Spleen (tissue), 13 donors: ENCODE data around the gene SRSF4. TPM values are rescaled to one million over a fixed set of nuclear protein-coding genes. Genes with fewer than 3 reads are reported as not detected.

ENCODE experiments used
- DNase-seq: peaks from one replicate; pipeline ENCODE4 v3.0.0-alpha.2; 2020
- H3K27ac ChIP-seq, 8 donors: fragments of 200-600 bp; sonication (generic) in 7 of 8; 1 replicate in 4 of 8; 2 replicates in 4 of 8; pipeline versions ENCODE4 v1.5.0 to v1.8.0; 2016 to 2021; ENCODE audit warnings: inconsistent platforms in 4 of 8, mild to moderate bottlenecking in 4 of 8, moderate library complexity in 1 of 8
- H3K27me3 ChIP-seq, 7 donors: fragments of 200-600 bp; sonication (generic) in 6 of 7; replicated peaks in 1 of 7; 1 replicate in 4 of 7; 2 replicates in 3 of 7; pipeline versions ENCODE4 v1.5.0 to v1.8.0; 2016 to 2021; ENCODE audit warnings: inconsistent platforms in 3 of 7, mild to moderate bottlenecking in 1 of 7
- H3K36me3 ChIP-seq, 6 donors: fragments of 200-600 bp; sonication (generic) in 5 of 6; 1 replicate in 4 of 6; 2 replicates in 2 of 6; pipeline versions ENCODE4 v1.5.0 to v1.8.0; 2016 to 2021; ENCODE audit warnings: inconsistent platforms in 2 of 6
- H3K4me1 ChIP-seq, 6 donors: fragments of 200-600 bp; sonication (generic) in 5 of 6; 1 replicate in 3 of 6; 2 replicates in 3 of 6; pipeline versions ENCODE4 v1.5.0 to v1.8.0; 2016 to 2021; ENCODE audit warnings: inconsistent platforms in 3 of 6
- H3K4me3 ChIP-seq, 8 donors: fragments of 200-600 bp; sonication (generic) in 7 of 8; 1 replicate in 4 of 8; 2 replicates in 4 of 8; pipeline versions ENCODE4 v1.5.0 to v1.8.0; 2016 to 2021; ENCODE audit warnings: inconsistent platforms in 4 of 8, mild to moderate bottlenecking in 4 of 8, moderate library complexity in 2 of 8
- H3K9me3 ChIP-seq, 8 donors: fragments of 200-600 bp; sonication (generic) in 7 of 8; 1 replicate in 4 of 8; 2 replicates in 4 of 8; pipeline versions ENCODE4 v1.5.0 to v1.8.0; 2016 to 2021; ENCODE audit warnings: inconsistent platforms in 4 of 8
- CTCF ChIP-seq, 11 experiments: fragments of 200-600 bp in 7 of 11; fragments of 450-650 bp in 4 of 11; sonication (generic) in 4 of 11; IDR thresholded peaks in 8 of 11; conservative IDR thresholded peaks in 3 of 11; 1 replicate in 7 of 11; 2 replicates in 4 of 11; pipeline versions ENCODE4 v1.4.0 to v1.8.0; 2016 to 2021; ENCODE audit warnings: antibody characterized with exemption in 11 of 11, inconsistent platforms in 4 of 11, mild to moderate bottlenecking in 1 of 11
- POLR2A ChIP-seq, 3 donors: fragments of 450-650 bp; IDR thresholded peaks; one replicate each; pipeline ENCODE4 v1.5.1; 2017; ENCODE audit warnings: antibody characterized with exemption in 3 of 3, mild to moderate bottlenecking in 1 of 3
- POLR2AphosphoS5 ChIP-seq, 3 donors: sonication (generic); formaldehyde crosslinking; IDR thresholded peaks; one replicate each; pipeline ENCODE4 v1.5.1; 2017; ENCODE audit warnings: antibody characterized with exemption in 3 of 3
- WGBS, 5 donors: extraction: QIAGEN DNeasy Blood & Tissue Kit in 3 of 5; methylation state at CpG; one replicate each; pipeline versions ENCODE4 v1.1.5 to v1.1.7; 2013 to 2018; 5-methylcytosine and 5-hydroxymethylcytosine counted together
- intact Hi-C: fragments of 100-400 bp; cut with DNase I; formaldehyde crosslinking; loops from one replicate; pipeline ENCODE4 v1.15.0; 2023; ENCODE audit warnings: low total_unique reads
- long read RNA-seq, 2 donors: transcript quantifications; one replicate each; lab custom pipeline, GENCODE V29; 2026
- polyA plus RNA-seq, 3 donors: library from polyadenylated mRNA; stranded (reverse); fragments of 200-250 nt; gene quantifications; one replicate each; pipeline ENCODE4 v1.2.1, GENCODE V29; 2013
- total RNA-seq, 7 donors: library from RNA; depleted of rRNA in 3 of 7; stranded (reverse); fragments of >200 nt in 3 of 7; fragmentation: NEBNext Ultra II Directional in 4 of 7; extraction: Animal tissue kit (Norgen Biotek cat#: 25700) in 4 of 7; gene quantifications; one replicate each; pipeline versions ENCODE4 v1.1.0 to v1.2.1, GENCODE V29; 2016 to 2021
- donor health status: healthy with polysubstance abuse.
- donor health status: DM: no; HTN: no; CAD: no; lungs with moderate emphysema.
- donor health status: DM: no; HTN: no; CAD: no.
- donor health status: Bipolar disorder and iron deficiency.
- donor health status: healthy.
- donor health status: DM: no; HTN: no; CAD: no.
- donor health status: DM: yes; HTN: yes; CAD: no.

Gene SRSF4
- total RNA-seq (10 to 100 TPM; 77.6 to 94.7 (median 87.6) TPM), polyA plus RNA-seq (10 to 100 TPM; 36.9 to 66.4 (median 62.4) TPM)
- long read RNA-seq, donor 1, transcript SRSF4-201 (6 exons, 2,387 nt), result major isoform, 22 of 26 reads
- long read RNA-seq, donor 1, partial matches to known transcripts, result 0 of 26 reads
- long read RNA-seq, donor 1, other reads (novel, unspliced or antisense), result 0 of 26 reads
- long read RNA-seq, donor 2, transcript SRSF4-201 (6 exons, 2,387 nt), result major isoform, 32 of 33 reads
- long read RNA-seq, donor 2, partial matches to known transcripts, result 0 of 33 reads
- long read RNA-seq, donor 2, other reads (novel, unspliced or antisense), result 0 of 33 reads

GRCh38 chr1:29181413-29182225 lies at the start of gene SRSF4:
Gene SRSF4, minus strand, starts transcription at chr1:29181900. Its CDS starts 148 bp downstream, at chr1:29181752.
- Histone ChIP-seq H3K4me1 (peaks cover 38 to 60% (median 52%) of the 10 kb centered on the region in 6 donors), H3K27ac (peak within 1 kb of the TSS; percentile 98 to 100 (median 99)), H3K9me3 (no peaks in the 10 kb centered on the region), H3K36me3 (peaks cover 0 to 22% (median 0%) of the 10 kb centered on the region in 6 donors), H3K4me3 (peak within 1 kb of the TSS; percentile 68 to 83 (median 78)), H3K27me3 (no peaks in the 10 kb centered on the region)
- TF ChIP-seq POLR2AphosphoS5 (IDR thresholded peaks at IDR 0.05), result peak; percentile 89 to 96 (median 93)
- peak; percentile 73 to 99 (median 91) for TF ChIP-seq CTCF (IDR thresholded peaks at IDR 0.05 in 8 of 11, conservative IDR thresholded peaks at IDR 0.05 in 3 of 11)
- TF ChIP-seq POLR2A (IDR thresholded peaks at IDR 0.05), result peak; percentile 27 to 86 (median 81)
- peak; percentile 100 for DNase-seq
- intact Hi-C loops, result no loop called here
- WGBS, 5 donors, result 0 to 1% (median 0%) methylated on average over 42 to 100 of the region's 100 CpGs

- WGBS, 5 donors, result 3 to 5% (median 3%) methylated on average over 27 to 52 of the region's 52 CpGs
- intact Hi-C loops, result loop anchor here (10.0 kb wide), 1 partner anchor 1484 kb away; no protein-coding TSS in a partner anchor
- peak within 1 kb of the TSS; percentile 33 to 83 (median 73) for H3K27ac ChIP-seq
- peak; percentile 98 for DNase-seq
- H3K9me3 ChIP-seq, result no peaks in the 10 kb centered on the region
- peaks cover 0 to 23% (median 0%) of the 10 kb centered on the region in 7 donors for H3K27me3 ChIP-seq
- peak within 1 kb of the TSS; percentile 55 to 83 (median 79) for H3K4me3 ChIP-seq
- H3K36me3 ChIP-seq, result no peaks in the 10 kb centered on the region
- peaks cover 11 to 36% (median 19%) of the 10 kb centered on the region in 6 donors for H3K4me1 ChIP-seq
- peak in 6 of 11 experiments; percentile 12 to 52 (median 40) for TF ChIP-seq CTCF (IDR thresholded peaks at IDR 0.05 in 8 of 11, conservative IDR thresholded peaks at IDR 0.05 in 3 of 11)
- peak in 1 of 3 donors; percentile 18 for TF ChIP-seq POLR2A (IDR thresholded peaks at IDR 0.05)
- TF ChIP-seq POLR2AphosphoS5 (IDR thresholded peaks at IDR 0.05), result peak; percentile 88 to 93 (median 92)
Observed at GRCh38 chr1:29230553-29231378, 49.1 kb upstream of the SRSF4 start, which contains the start of gene MECR. Gene MECR, minus strand, starts transcription at chr1:29230934. Its CDS starts 28 bp downstream, at chr1:29230906.

- 12 to 16% (median 14%) methylated on average over 4 of the region's 4 CpGs for WGBS, 5 donors
- intact Hi-C loops, result loop anchor here (10.0 kb wide), 1 partner anchor 1485 kb away; no protein-coding TSS in a partner anchor
- peaks cover 0 to 17% (median 0%) of the 10 kb centered on the region in 7 donors for H3K27me3 ChIP-seq
- H3K27ac ChIP-seq, result peak overlapping the region in 5 of 8 donors; percentile 59 to 83 (median 79)
- DNase-seq, result no peak
- H3K4me3 ChIP-seq, result peak overlapping the region; percentile 55 to 83 (median 79)
- no peaks in the 10 kb centered on the region for H3K9me3 ChIP-seq
- TF ChIP-seq POLR2AphosphoS5 (IDR thresholded peaks at IDR 0.05) (no peak), CTCF (IDR thresholded peaks at IDR 0.05 in 8 of 11, conservative IDR thresholded peaks at IDR 0.05 in 3 of 11) (no peak), POLR2A (IDR thresholded peaks at IDR 0.05) (no peak)
- peaks cover 0 to 4% (median 0%) of the 10 kb centered on the region in 6 donors for H3K36me3 ChIP-seq
- peaks cover 11 to 35% (median 19%) of the 10 kb centered on the region in 6 donors for H3K4me1 ChIP-seq
Observed at GRCh38 chr1:29230204-29230552, 48.5 kb upstream of the SRSF4 start.
